Measurements from ENCODE around the gene RUSF1. TPM values are rescaled to one million over a fixed set of nuclear protein-coding genes. Genes with fewer than 3 reads are reported as not detected.

Gene RUSF1
- total and polyA plus RNA-seq, 4 donors: 45.0 to 102 (median 65.0) TPM

- H3K4me1 ChIP-seq (ENCODE audit: control insufficient read depth, insufficient read depth, low read length): peaks cover 6% of the 10 kb centered on the region
- peaks cover 57% of the 10 kb centered on the region for H3K36me3 ChIP-seq (ENCODE audit: control insufficient read depth, insufficient read depth, low read length)
- H3K27me3 ChIP-seq (ENCODE audit: control insufficient read depth, insufficient read depth, low read length): no peaks in the 10 kb centered on the region
- WGBS (ENCODE audit: insufficient coverage): 98% methylated on average over 17 of the region's 17 CpGs
- H3K9me3 ChIP-seq (ENCODE audit: control insufficient read depth, insufficient read depth, low read length): no peaks in the 10 kb centered on the region
- H3K27ac ChIP-seq (ENCODE audit: low read depth, low read length): no peak overlapping the region
- no peak for DNase-seq (ENCODE audit: low read depth in 4 of 6, low spot score in 6 of 6)
- no peak overlapping the region for H3K4me3 ChIP-seq (ENCODE audit: low read depth, low read length)
Measured at GRCh38 chr16:31464781-31465260, 43.4 kb downstream of the RUSF1 start.

GRCh38 chr16:31464348-31464769 lies 43.8 kb downstream of the RUSF1 start:
- no peaks in the 10 kb centered on the region for H3K9me3 ChIP-seq (ENCODE audit: control insufficient read depth, insufficient read depth, low read length)
- H3K27me3 ChIP-seq (ENCODE audit: control insufficient read depth, insufficient read depth, low read length): no peaks in the 10 kb centered on the region
- H3K36me3 ChIP-seq (ENCODE audit: control insufficient read depth, insufficient read depth, low read length): peaks cover 57% of the 10 kb centered on the region
- no peak overlapping the region for H3K27ac ChIP-seq (ENCODE audit: low read depth, low read length)
- DNase-seq (ENCODE audit: low read depth in 4 of 6, low spot score in 6 of 6): no peak
- no peak overlapping the region for H3K4me3 ChIP-seq (ENCODE audit: low read depth, low read length)
- H3K4me1 ChIP-seq (ENCODE audit: control insufficient read depth, insufficient read depth, low read length): peaks cover 6% of the 10 kb centered on the region
- WGBS (ENCODE audit: insufficient coverage): 96% methylated on average over 34 of the region's 36 CpGs

- WGBS (ENCODE audit: insufficient coverage): 93% methylated on average over 35 of the region's 35 CpGs
Measured at GRCh38 chr16:31461921-31462804, 46.0 kb downstream of the RUSF1 start.

GRCh38 chr16:31461201-31461920 lies 46.8 kb downstream of the RUSF1 start:
- Histone ChIP-seq H3K4me1 (ENCODE audit: control insufficient read depth, insufficient read depth, low read length) (peaks cover 28% of the 10 kb centered on the region), H3K27me3 (ENCODE audit: control insufficient read depth, insufficient read depth, low read length) (no peaks in the 10 kb centered on the region), H3K9me3 (ENCODE audit: control insufficient read depth, insufficient read depth, low read length) (no peaks in the 10 kb centered on the region), H3K36me3 (ENCODE audit: control insufficient read depth, insufficient read depth, low read length) (peaks cover 58% of the 10 kb centered on the region), H3K4me3 (ENCODE audit: low read depth, low read length) (no peak overlapping the region), H3K27ac (ENCODE audit: low read depth, low read length) (no peak overlapping the region)
- DNase-seq (ENCODE audit: low read depth in 4 of 6, low spot score in 6 of 6): no peak
- 92% methylated on average over 6 of the region's 10 CpGs for WGBS (ENCODE audit: insufficient coverage)

More at GRCh38 chr16:31461921-31462804, 46.0 kb downstream of the RUSF1 start:
- no peaks in the 10 kb centered on the region for H3K9me3 ChIP-seq (ENCODE audit: control insufficient read depth, insufficient read depth, low read length)
- H3K4me1 ChIP-seq (ENCODE audit: control insufficient read depth, insufficient read depth, low read length): peaks cover 20% of the 10 kb centered on the region
- no peaks in the 10 kb centered on the region for H3K27me3 ChIP-seq (ENCODE audit: control insufficient read depth, insufficient read depth, low read length)
- no peak for DNase-seq (ENCODE audit: low read depth in 4 of 6, low spot score in 6 of 6)
- H3K27ac ChIP-seq (ENCODE audit: low read depth, low read length): no peak overlapping the region
- H3K36me3 ChIP-seq (ENCODE audit: control insufficient read depth, insufficient read depth, low read length): peaks cover 58% of the 10 kb centered on the region
- H3K4me3 ChIP-seq (ENCODE audit: low read depth, low read length): no peak overlapping the region

GRCh38 chr16:31460582-31461002 lies 47.6 kb downstream of the RUSF1 start:
- Histone ChIP-seq H3K27me3 (ENCODE audit: control insufficient read depth, insufficient read depth, low read length) (no peaks in the 10 kb centered on the region), H3K9me3 (ENCODE audit: control insufficient read depth, insufficient read depth, low read length) (no peaks in the 10 kb centered on the region), H3K36me3 (ENCODE audit: control insufficient read depth, insufficient read depth, low read length) (peaks cover 58% of the 10 kb centered on the region), H3K27ac (ENCODE audit: low read depth, low read length) (peak overlapping the region; percentile 94), H3K4me3 (ENCODE audit: low read depth, low read length) (peak overlapping the region; percentile 63), H3K4me1 (ENCODE audit: control insufficient read depth, insufficient read depth, low read length) (peaks cover 35% of the 10 kb centered on the region)
- peak in 2 of 6 donors; percentile 57 to 74 for DNase-seq (ENCODE audit: low read depth in 4 of 6, low spot score in 6 of 6)
- WGBS (ENCODE audit: insufficient coverage): 84% methylated on average over 3 of the region's 8 CpGs

- peak; percentile 94 to 100 (median 98) for DNase-seq (ENCODE audit: low read depth in 4 of 6, low spot score in 6 of 6)
- Histone ChIP-seq H3K27me3 (ENCODE audit: control insufficient read depth, insufficient read depth, low read length) (no peaks in the 10 kb centered on the region), H3K27ac (ENCODE audit: low read depth, low read length) (peak overlapping the region; percentile 96), H3K9me3 (ENCODE audit: control insufficient read depth, insufficient read depth, low read length) (no peaks in the 10 kb centered on the region), H3K4me1 (ENCODE audit: control insufficient read depth, insufficient read depth, low read length) (peaks cover 38% of the 10 kb centered on the region), H3K4me3 (ENCODE audit: low read depth, low read length) (peak overlapping the region; percentile 75), H3K36me3 (ENCODE audit: control insufficient read depth, insufficient read depth, low read length) (peaks cover 57% of the 10 kb centered on the region)
- 2% methylated on average over 50 of the region's 61 CpGs for WGBS (ENCODE audit: insufficient coverage)
Measured at GRCh38 chr16:31459687-31460581, 48.3 kb downstream of the RUSF1 start.

GRCh38 chr16:31458844-31459686 lies 49.1 kb downstream of the RUSF1 start, which contains the start of gene ARMC5:
TSS of gene ARMC5 (plus strand) at chr16:31459501. CDS start at chr16:31459525, 24 bp downstream.
- WGBS (ENCODE audit: insufficient coverage): under 1% methylated on average over 91 of the region's 91 CpGs
- H3K36me3 ChIP-seq (ENCODE audit: control insufficient read depth, insufficient read depth, low read length): peaks cover 49% of the 10 kb centered on the region
- DNase-seq (ENCODE audit: low read depth in 4 of 6, low spot score in 6 of 6): peak; percentile 94 to 99 (median 96)
- H3K4me1 ChIP-seq (ENCODE audit: control insufficient read depth, insufficient read depth, low read length): peaks cover 38% of the 10 kb centered on the region
- H3K9me3 ChIP-seq (ENCODE audit: control insufficient read depth, insufficient read depth, low read length): no peaks in the 10 kb centered on the region
- peak within 1 kb of the TSS; percentile 96 for H3K27ac ChIP-seq (ENCODE audit: low read depth, low read length)
- H3K27me3 ChIP-seq (ENCODE audit: control insufficient read depth, insufficient read depth, low read length): no peaks in the 10 kb centered on the region
- peak within 1 kb of the TSS; percentile 75 for H3K4me3 ChIP-seq (ENCODE audit: low read depth, low read length)

- peaks cover 41% of the 10 kb centered on the region for H3K36me3 ChIP-seq (ENCODE audit: control insufficient read depth, insufficient read depth, low read length)
- H3K27ac ChIP-seq (ENCODE audit: low read depth, low read length): peak overlapping the region; percentile 96
- DNase-seq (ENCODE audit: low read depth in 4 of 6, low spot score in 6 of 6): peak in 2 of 6 donors; percentile 6 to 22
- no peaks in the 10 kb centered on the region for H3K9me3 ChIP-seq (ENCODE audit: control insufficient read depth, insufficient read depth, low read length)
- WGBS (ENCODE audit: insufficient coverage): 4% methylated on average over 41 of the region's 42 CpGs
- no peaks in the 10 kb centered on the region for H3K27me3 ChIP-seq (ENCODE audit: control insufficient read depth, insufficient read depth, low read length)
- H3K4me3 ChIP-seq (ENCODE audit: low read depth, low read length): peak overlapping the region; percentile 75
- H3K4me1 ChIP-seq (ENCODE audit: control insufficient read depth, insufficient read depth, low read length): peaks cover 38% of the 10 kb centered on the region
Measured at GRCh38 chr16:31458073-31458843, 49.9 kb downstream of the RUSF1 start.
